H1 (cell line): ENCODE results near the gene LRP3. TPM values are rescaled to one million over a fixed set of nuclear protein-coding genes. Genes with fewer than 3 reads are reported as not detected.

Source experiments
- CTCF ChIA-PET: fragments of 300-600 bp; sonication (Branson Sonifier 250); formaldehyde crosslinking; loops from one replicate; lab custom pipeline; 2021; ENCODE audit not compliant: partially characterized antibody; lab: Charles Lee
- POLR2A ChIA-PET: fragments of 300-600 bp; sonication (Branson Sonifier 250); formaldehyde crosslinking; loops from one replicate; lab custom pipeline; 2021; ENCODE audit warnings: inconsistent platforms; ENCODE audit not compliant: partially characterized antibody; lab: Charles Lee
- DNase-seq, 2 experiments: peaks; one replicate each; pipeline versions ENCODE4 v3.0.0 to v3.0.0-alpha.2; 2010 to 2022; ENCODE audit warnings: low spot score in 2 of 2, low read depth in 1 of 2, mixed read lengths in 1 of 2
- FAIRE-seq: peaks from 2 replicates; lab custom pipeline; 2011; peaks lifted over from hg19 to GRCh38; lab: Jason Lieb, UNC
- H2AFZ ChIP-seq: 2 replicates; pipeline ENCODE4 v1.8.1; 2012; ENCODE audit warnings: low read length, inconsistent platforms
- H2AK5ac ChIP-seq: 2 replicates; pipeline ENCODE4 v1.6.1; 2013; ENCODE audit warnings: low read depth, low read length
- H2BK120ac ChIP-seq: replicated peaks from 2 replicates; pipeline ENCODE3; 2013; ENCODE audit warnings: low read depth, low read length, inconsistent platforms
- H2BK12ac ChIP-seq: 2 replicates; pipeline ENCODE4 v1.6.1; 2013; ENCODE audit warnings: low read depth, low read length
- H2BK15ac ChIP-seq: 2 replicates; pipeline ENCODE4 v1.6.1; 2013; ENCODE audit warnings: low read length
- H2BK20ac ChIP-seq: 2 replicates; pipeline ENCODE4 v1.6.1; 2013; ENCODE audit warnings: low read length
- H2BK5ac ChIP-seq: 2 replicates; pipeline ENCODE4 v1.6.1; 2013; ENCODE audit warnings: low read depth, low read length
- H3K14ac ChIP-seq: 2 replicates; pipeline ENCODE4 v1.6.1; 2013; ENCODE audit warnings: inconsistent platforms; ENCODE audit not compliant: insufficient read length
- H3K18ac ChIP-seq: 2 replicates; pipeline ENCODE4 v1.6.1; 2013; ENCODE audit warnings: low read length; ENCODE audit errors: extremely low read depth
- H3K23ac ChIP-seq: 2 replicates; pipeline ENCODE4 v1.6.1; 2013; ENCODE audit warnings: inconsistent platforms; ENCODE audit not compliant: insufficient read length
- H3K23me2 ChIP-seq: 2 replicates; pipeline ENCODE4 v1.6.1; 2013; ENCODE audit warnings: low read depth, low read length
- H3K27ac ChIP-seq: 2 replicates; pipeline ENCODE4 v1.6.1; 2011; ENCODE audit warnings: low read depth, low read length, inconsistent platforms
- H3K27me3 ChIP-seq, 4 experiments: replicated peaks in 1 of 4; 1 replicate in 1 of 4; 2 replicates in 3 of 4; pipeline versions ENCODE4 v1.6.1 to v1.8.1; 2011 to 2013; ENCODE audit warnings: low read length in 3 of 4, mild to moderate bottlenecking in 3 of 4, inconsistent platforms in 2 of 4, mixed read lengths in 2 of 4, moderate library complexity in 1 of 4; ENCODE audit not compliant: control insufficient read depth in 3 of 4, insufficient read depth in 3 of 4; ENCODE audit errors: extremely low read depth in 1 of 4
- H3K36me3 ChIP-seq, 4 experiments: 2 replicates each; pipeline versions ENCODE4 v1.6.1 to v1.8.1; 2011 to 2013; ENCODE audit warnings: mild to moderate bottlenecking in 4 of 4, low read length in 3 of 4, moderate library complexity in 2 of 4, control low read depth in 1 of 4, inconsistent platforms in 1 of 4; ENCODE audit not compliant: insufficient read depth in 4 of 4, control insufficient read depth in 2 of 4
- H3K4ac ChIP-seq: replicated peaks from 2 replicates; pipeline ENCODE3; 2013; ENCODE audit warnings: low read length, low read depth, mixed read lengths, inconsistent platforms; ENCODE audit not compliant: insufficient read length
- H3K4me1 ChIP-seq, 4 experiments: replicated peaks in 1 of 4; 1 replicate in 1 of 4; 2 replicates in 3 of 4; pipeline versions ENCODE4 v1.6.1 to v1.8.1; 2011 to 2013; ENCODE audit warnings: low read length in 3 of 4, inconsistent platforms in 2 of 4, mixed read lengths in 1 of 4; ENCODE audit not compliant: insufficient read depth in 4 of 4, control insufficient read depth in 3 of 4
- H3K4me2 ChIP-seq, 2 experiments: 2 replicates each; pipeline versions ENCODE4 v1.6.1 to v1.8.1; 2011 to 2013; ENCODE audit warnings: low read depth in 2 of 2, low read length in 2 of 2, control low read depth in 1 of 2, inconsistent platforms in 1 of 2, mild to moderate bottlenecking in 1 of 2; ENCODE audit not compliant: insufficient read depth in 1 of 2
- H3K4me3 ChIP-seq, 4 experiments: fragments of 200-600, 300-600 bp in 1 of 4; sonication (generic), shearing (Covaris generic), sonication (Bioruptor Twin) in 1 of 4; 2 replicates each; pipeline versions ENCODE4 v1.5.1 to v1.8.1; 2011 to 2016; ENCODE audit warnings: low read length in 4 of 4, low read depth in 3 of 4, control low read depth in 2 of 4, inconsistent platforms in 2 of 4, mild to moderate bottlenecking in 2 of 4, mixed read lengths in 1 of 4, moderate library complexity in 1 of 4; ENCODE audit not compliant: insufficient read depth in 2 of 4; ENCODE audit errors: extremely low read depth in 1 of 4
- H3K56ac ChIP-seq: replicated peaks from 2 replicates; pipeline ENCODE3; 2013; ENCODE audit warnings: low read depth, mild to moderate bottlenecking, mixed read lengths, low read length, inconsistent platforms; ENCODE audit not compliant: insufficient read length
- H3K79me1 ChIP-seq: 2 replicates; pipeline ENCODE4 v1.6.1; 2013; ENCODE audit warnings: low read depth, low read length, control low read depth
- H3K79me2 ChIP-seq, 2 experiments: 2 replicates each; pipeline versions ENCODE4 v1.6.1 to v1.8.1; 2012 to 2013; ENCODE audit warnings: low read length in 2 of 2, mild to moderate bottlenecking in 2 of 2, inconsistent platforms in 1 of 2; ENCODE audit not compliant: insufficient read depth in 2 of 2, control insufficient read depth in 1 of 2
- H3K9ac ChIP-seq, 4 experiments: replicated peaks in 1 of 4; 1 replicate in 1 of 4; 2 replicates in 3 of 4; pipeline versions ENCODE4 v1.6.1 to v1.8.1; 2011 to 2013; ENCODE audit warnings: low read depth in 3 of 4, low read length in 3 of 4, control low read depth in 2 of 4, mild to moderate bottlenecking in 2 of 4, moderate library complexity in 2 of 4, inconsistent platforms in 1 of 4; ENCODE audit errors: extremely low read depth in 1 of 4
- H3K9me3 ChIP-seq, 2 experiments: 2 replicates each; pipeline versions ENCODE4 v1.6.1 to v1.8.1; 2012 to 2013; ENCODE audit warnings: mild to moderate bottlenecking in 2 of 2, moderate library complexity in 2 of 2, control low read depth in 1 of 2, inconsistent platforms in 1 of 2, low read depth in 1 of 2, low read length in 1 of 2, mixed read lengths in 1 of 2; ENCODE audit not compliant: insufficient read depth in 2 of 2
- H4K20me1 ChIP-seq, 2 experiments: replicated peaks in 1 of 2; 2 replicates each; pipeline versions ENCODE3 to v1.8.1; 2011 to 2013; ENCODE audit warnings: inconsistent platforms in 2 of 2, low read length in 2 of 2, mild to moderate bottlenecking in 1 of 2; ENCODE audit not compliant: insufficient read depth in 2 of 2, control insufficient read depth in 1 of 2
- H4K5ac ChIP-seq: 2 replicates; pipeline ENCODE4 v1.6.1; 2013; ENCODE audit warnings: low read length, low read depth, mixed read lengths, inconsistent platforms; ENCODE audit not compliant: insufficient read length
- H4K8ac ChIP-seq: 2 replicates; pipeline ENCODE4 v1.8.0; 2013; ENCODE audit warnings: mild to moderate bottlenecking, moderate library complexity, low read length, inconsistent platforms; ENCODE audit not compliant: insufficient read depth; ENCODE audit errors: extremely low read depth
- H4K91ac ChIP-seq: replicated peaks from 2 replicates; pipeline ENCODE3; 2013; ENCODE audit warnings: low read length, mixed read lengths, inconsistent platforms; ENCODE audit not compliant: insufficient read length
- ATF2 ChIP-seq: IDR thresholded peaks from 2 replicates; pipeline ENCODE4 v1.6.1; 2012; ENCODE audit warnings: low read length, inconsistent platforms
- CBX8 ChIP-seq: fragments of 300-800, 300-1000 bp; sonication (generic); IDR thresholded peaks from 2 replicates; pipeline ENCODE4 v1.7.1; 2016; ENCODE audit warnings: low read depth, low read length, borderline replicate concordance
- CHD2 ChIP-seq: IDR thresholded peaks from 2 replicates; pipeline ENCODE4 v1.6.1; 2012; ENCODE audit warnings: low read length, improper control_type of control experiment
- EGR1 ChIP-seq: IDR thresholded peaks from 2 replicates; pipeline ENCODE4 v1.6.1; 2011; ENCODE audit warnings: low read depth, low read length, borderline replicate concordance
- EP300 ChIP-seq, 2 experiments: IDR thresholded peaks; 1 replicate in 1 of 2; 2 replicates in 1 of 2; pipeline ENCODE4 v1.6.1; 2011 to 2012; ENCODE audit warnings: low read depth in 2 of 2, low read length in 2 of 2, mild to moderate bottlenecking in 2 of 2, borderline replicate concordance in 1 of 2, inconsistent platforms in 1 of 2, moderate library complexity in 1 of 2
- KDM4A ChIP-seq: IDR thresholded peaks from one replicate; pipeline ENCODE4 v1.7.1; 2012; ENCODE audit warnings: low read depth, mild to moderate bottlenecking, moderate library complexity, low read length, inconsistent platforms; ENCODE audit not compliant: severe bottlenecking
- NRF1 ChIP-seq: IDR thresholded peaks from 2 replicates; pipeline ENCODE4 v1.6.1; 2011; ENCODE audit warnings: mild to moderate bottlenecking, low read depth, low read length, improper control_type of control experiment
- PHF8 ChIP-seq: fragments of 200-600 bp; sonication (generic); conservative IDR thresholded peaks from 2 replicates; pipeline ENCODE4 v1.7.1; 2012; ENCODE audit warnings: low read depth, mild to moderate bottlenecking, inconsistent platforms, low read length, moderate library complexity
- POLR2A ChIP-seq, 2 experiments: IDR thresholded peaks; 1 replicate in 1 of 2; 2 replicates in 1 of 2; pipeline ENCODE4 v1.6.1; 2011; ENCODE audit warnings: low read depth in 2 of 2, low read length in 2 of 2, mild to moderate bottlenecking in 2 of 2; ENCODE audit errors: control extremely low read depth in 1 of 2
- SRF ChIP-seq: IDR thresholded peaks from 2 replicates; pipeline ENCODE4 v1.6.1; 2011; ENCODE audit warnings: mild to moderate bottlenecking, low read depth, low read length, moderate library complexity
- TAF7 ChIP-seq: optimal IDR thresholded peaks from 2 replicates; pipeline ENCODE3; 2011; ENCODE audit warnings: low read depth, mild to moderate bottlenecking, inconsistent platforms, low read length, moderate library complexity, borderline replicate concordance
- TBP ChIP-seq: IDR thresholded peaks from 2 replicates; pipeline ENCODE4 v1.6.1; 2011; ENCODE audit warnings: low read depth, low read length, improper control_type of control experiment
- TEAD4 ChIP-seq: IDR thresholded peaks from 2 replicates; pipeline ENCODE4 v1.6.1; 2012; ENCODE audit warnings: low read depth, low read length, inconsistent platforms, mixed read lengths
- WGBS, 2 experiments: shearing (Covaris generic) in 1 of 2; methylation state at CpG; one replicate each; pipeline versions ENCODE4 v1.1.6 to v1.1.7; 2013 to 2015; ENCODE audit warnings: low lambda C conversion rate in 2 of 2, mixed read lengths in 2 of 2, inconsistent platforms in 1 of 2, low coverage in 1 of 2, missing lambda C conversion rate in 1 of 2; ENCODE audit not compliant: insufficient replicate concordance in 2 of 2, insufficient coverage in 1 of 2, insufficient read length in 1 of 2; ENCODE audit errors: extremely low coverage in 1 of 2, missing lambda C conversion rate in 1 of 2; 5-methylcytosine and 5-hydroxymethylcytosine counted together
- polyA plus RNA-seq, 7 experiments: library from polyadenylated mRNA; depleted of rRNA in 3 of 7; stranded (reverse) in 5 of 7; unstranded in 2 of 7; fragments of >200 nt in 5 of 7; fragments of 200-250 nt in 2 of 7; gene quantifications; 1 replicate in 5 of 7; 2 replicates in 1 of 7; 4 replicates in 1 of 7; pipeline versions ENCODE4 v1.2.1 to v1.2.3, GENCODE V29; 2011 to 2013; ENCODE audit warnings: missing spikeins in 2 of 7, mixed read lengths in 2 of 7
- total RNA-seq: library from RNA; stranded (reverse); fragmentation: NEBNext Ultra II Directional; extraction: Animal tissue kit (Norgen Biotek cat#: 25700); gene quantifications from 2 replicates; pipeline ENCODE4 v1.2.1, GENCODE V29; 2021

The LRP3 gene
- total and polyA plus RNA-seq, 2 of the 8 experiments (the other 6 are each of a cell fraction or from before 2014, with no cell fraction given) = 30.3 to 33.7 TPM

GRCh38 chr19:33187183-33187540 is 7.0 kb upstream of the LRP3 start:
- WGBS, 2 experiments = 56% methylated on average over 8 of the region's 8 CpGs; no CpG with 5 or more reads in 1 of the 2 experiments
- Histone ChIP-seq H3K79me2 (no peaks in the 10 kb centered on the region), H3K79me1 (no peaks in the 10 kb centered on the region), H3K36me3 (no peaks in the 10 kb centered on the region), H3K4me3 (no peak overlapping the region), H2AK5ac (no peak overlapping the region), H4K91ac (no peak overlapping the region), H3K56ac (no peak overlapping the region), H4K20me1 (no peaks in the 10 kb centered on the region), H2AFZ (0 out of 2 replicates have a peak overlapping the region, but pooled peaks have one; percentile 84), H2BK5ac (no peak overlapping the region), H3K4ac (no peak overlapping the region), H4K8ac (no peak overlapping the region), H2BK20ac (no peak overlapping the region), H3K9me3 (no peaks in the 10 kb centered on the region), H2BK120ac (no peak overlapping the region), H3K23me2 (no peaks in the 10 kb centered on the region), H3K4me1 (peaks cover 0 to 7% (median 1%) of the 10 kb centered on the region in 4 experiments; a peak in 3 of 7 replicates), H2BK15ac (0 out of 2 replicates have a peak overlapping the region, but pooled peaks have one; percentile 95), H3K18ac (no peak overlapping the region), H3K23ac (no peak overlapping the region), H4K5ac (no peak overlapping the region), H3K14ac (no peak overlapping the region), H2BK12ac (no peak overlapping the region), H3K9ac (no peak overlapping the region), H3K27me3 (peaks cover 0 to 4% (median under 1%) of the 10 kb centered on the region in 4 experiments; a peak in 4 of 7 replicates), H3K27ac (no peak overlapping the region), H3K4me2 (peak overlapping the region in 1 of 2 experiments; percentile 28; a peak in 2 of 4 replicates)
- DNase-seq (no peak), FAIRE-seq (no peak)
- TF ChIP-seq EP300 (IDR thresholded peaks at IDR 0.05; ENCODE audit: borderline replicate concordance in 1 of 2, low read depth in 2 of 2, low read length in 2 of 2) (no peak), TBP (no peak), ATF2 (no peak), PHF8 (no peak), TEAD4 (no peak), NRF1 (no peak), TAF7 (no peak), CHD2 (no peak), SRF (no peak), CBX8 (no peak), EGR1 (no peak), POLR2A (IDR thresholded peaks at IDR 0.05; ENCODE audit: control extremely low read depth in 1 of 2, low read depth in 2 of 2, low read length in 2 of 2) (no peak), KDM4A (no peak)
- CTCF ChIA-PET = interaction anchor here (0.9 to 5.6 kb wide), 7 partner anchors 8 to 60 kb away, joined by 3 to 58 read pairs (median 4); no protein-coding TSS in a partner anchor
- POLR2A ChIA-PET = interaction anchor here (0.9 kb wide), 1 partner anchor 10 kb away, joined by 3 read pairs; no protein-coding TSS in a partner anchor
